ENCODE data around the gene GTF3C2. TPM values are rescaled to one million over a fixed set of nuclear protein-coding genes. Genes with fewer than 3 reads are reported as not detected.

Gene GTF3C2
- total RNA-seq, 1 donor from 2014 or later: 23.9 TPM

- DNase-seq (ENCODE audit: low spot score): no peak
- intact Hi-C loops (cut with DNase I): loop anchor here (2.0 to 5.0 kb wide), 2 partner anchors 30 to 184 kb away; no protein-coding TSS in a partner anchor
Observed at GRCh38 chr2:27280826-27281225, 75.7 kb downstream of the GTF3C2 start.

DNA sequence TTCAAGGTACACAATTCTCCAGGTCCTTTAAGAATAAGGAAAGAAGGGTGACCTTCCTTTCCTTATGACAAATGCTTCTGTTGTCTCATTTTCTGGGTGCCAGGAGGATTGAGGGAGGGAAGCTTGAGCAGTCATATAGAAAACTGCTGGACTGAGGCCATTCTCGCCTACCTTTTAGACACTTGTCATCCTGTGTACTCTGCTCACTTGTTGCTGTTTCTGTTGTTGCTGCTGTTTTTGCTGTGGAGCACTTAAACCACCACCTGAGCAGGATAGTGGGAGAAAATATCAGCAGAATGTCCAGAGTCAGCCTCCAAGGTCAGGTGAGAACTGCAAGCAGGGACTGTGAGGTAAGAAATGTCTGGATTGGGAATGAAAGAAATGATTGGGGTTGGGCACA lies 78.6 kb downstream of the GTF3C2 start:
- DNase-seq (ENCODE audit: low spot score): no peak
- intact Hi-C loops (cut with DNase I): loop anchor here (10.0 kb wide), 1 partner anchor 303 kb away; the partner anchor contains the start of gene MAPRE3

Other genes with a start within 250 kb of the GTF3C2 start
- gene CGREF1, start 237.6 kb downstream of the GTF3C2 start, total RNA-seq: 0.48 TPM
- 1.1 TPM for gene ABHD1, start 232.9 kb downstream of the GTF3C2 start, total RNA-seq
- gene PREB, start 222.1 kb downstream of the GTF3C2 start, total RNA-seq: 40.4 TPM
- not detected for gene PRR30, start 217.4 kb downstream of the GTF3C2 start, total RNA-seq
- not detected for gene TCF23, start 207.8 kb downstream of the GTF3C2 start, total RNA-seq
- 131 TPM for gene ATRAID, start 144.7 kb downstream of the GTF3C2 start, total RNA-seq
- gene SLC5A6, start 144.5 kb downstream of the GTF3C2 start, total RNA-seq: 11.4 TPM
- 11.0 TPM for gene CAD, start 139.4 kb downstream of the GTF3C2 start, total RNA-seq
- gene SLC30A3, start 93.7 kb downstream of the GTF3C2 start, total RNA-seq: 10.2 TPM
- gene DNAJC5G, start 81.3 kb downstream of the GTF3C2 start, total RNA-seq: 1.6 TPM
- gene TRIM54, start 74.3 kb downstream of the GTF3C2 start, total RNA-seq: 218 TPM
- 2.1 TPM for gene UCN, start 48.3 kb downstream of the GTF3C2 start, total RNA-seq
- gene MPV17, start 33.7 kb downstream of the GTF3C2 start, total RNA-seq: 69.3 TPM
- gene EIF2B4, start 13.6 kb upstream of the GTF3C2 start, total RNA-seq: 34.9 TPM
- gene SNX17, start 13.9 kb upstream of the GTF3C2 start, total RNA-seq: 80.3 TPM
- gene ZNF513, start 24.0 kb upstream of the GTF3C2 start, total RNA-seq: 10.6 TPM
- 32.0 TPM for gene PPM1G, start 52.8 kb upstream of the GTF3C2 start, total RNA-seq
- 64.6 TPM for gene NRBP1, start 71.9 kb upstream of the GTF3C2 start, total RNA-seq
- not detected for gene KRTCAP3, start 85.6 kb upstream of the GTF3C2 start, total RNA-seq
- gene IFT172, start 133.0 kb upstream of the GTF3C2 start, total RNA-seq: 18.7 TPM
- 3.0 TPM for gene FNDC4, start 138.4 kb upstream of the GTF3C2 start, total RNA-seq
- not detected for gene GCKR, start 140.1 kb upstream of the GTF3C2 start, total RNA-seq
- gene ZNF512, start 226.3 kb upstream of the GTF3C2 start, total RNA-seq: 20.7 TPM